GM12892 (cell line): ENCODE data around the gene EXOC4.

Experiments
- DNase-seq: peaks from one replicate; pipeline ENCODE4 v3.0.0; 2011; ENCODE audit not compliant: insufficient read length
- FAIRE-seq: peaks from 2 replicates; lab custom pipeline; 2011; peaks lifted over from hg19 to GRCh38; lab: Jason Lieb, UNC
- POLR2A ChIP-seq: IDR thresholded peaks from 2 replicates; pipeline ENCODE4 v1.6.1; 2011; ENCODE audit warnings: low read depth, low read length, control low read depth
- POLR2AphosphoS5 ChIP-seq: IDR thresholded peaks from 2 replicates; pipeline ENCODE4 v1.6.1; 2011; ENCODE audit warnings: low read depth, low read length, control low read depth
- TAF1 ChIP-seq: IDR thresholded peaks from 2 replicates; pipeline ENCODE4 v1.6.1; 2011; ENCODE audit warnings: low read depth, mild to moderate bottlenecking, control low read depth, low read length, borderline replicate concordance

The EXOC4 gene

DNA sequence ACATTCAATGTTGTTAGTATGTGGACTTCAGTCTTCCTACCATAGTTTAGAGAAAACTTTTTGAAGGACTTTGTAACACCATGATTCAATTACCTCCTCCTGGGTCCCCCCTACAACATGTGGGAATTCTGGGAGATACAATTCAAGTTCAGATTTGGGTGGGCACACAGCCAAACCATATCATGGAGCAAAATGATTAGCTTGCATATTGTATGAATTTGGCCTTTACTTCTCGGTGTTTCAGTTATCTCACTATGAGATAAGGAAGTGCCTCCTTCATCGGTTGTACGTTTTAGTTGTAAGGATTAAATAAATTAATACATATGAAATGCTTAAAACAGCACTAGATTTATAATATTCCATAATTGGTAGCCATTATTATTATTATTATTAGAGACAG is 428.7 kb downstream of the EXOC4 start:
- FAIRE-seq (no peak), DNase-seq (no peak)
- TF ChIP-seq POLR2AphosphoS5 = no peak
- TF ChIP-seq TAF1 = no peak
- TF ChIP-seq POLR2A = no peak

DNA sequence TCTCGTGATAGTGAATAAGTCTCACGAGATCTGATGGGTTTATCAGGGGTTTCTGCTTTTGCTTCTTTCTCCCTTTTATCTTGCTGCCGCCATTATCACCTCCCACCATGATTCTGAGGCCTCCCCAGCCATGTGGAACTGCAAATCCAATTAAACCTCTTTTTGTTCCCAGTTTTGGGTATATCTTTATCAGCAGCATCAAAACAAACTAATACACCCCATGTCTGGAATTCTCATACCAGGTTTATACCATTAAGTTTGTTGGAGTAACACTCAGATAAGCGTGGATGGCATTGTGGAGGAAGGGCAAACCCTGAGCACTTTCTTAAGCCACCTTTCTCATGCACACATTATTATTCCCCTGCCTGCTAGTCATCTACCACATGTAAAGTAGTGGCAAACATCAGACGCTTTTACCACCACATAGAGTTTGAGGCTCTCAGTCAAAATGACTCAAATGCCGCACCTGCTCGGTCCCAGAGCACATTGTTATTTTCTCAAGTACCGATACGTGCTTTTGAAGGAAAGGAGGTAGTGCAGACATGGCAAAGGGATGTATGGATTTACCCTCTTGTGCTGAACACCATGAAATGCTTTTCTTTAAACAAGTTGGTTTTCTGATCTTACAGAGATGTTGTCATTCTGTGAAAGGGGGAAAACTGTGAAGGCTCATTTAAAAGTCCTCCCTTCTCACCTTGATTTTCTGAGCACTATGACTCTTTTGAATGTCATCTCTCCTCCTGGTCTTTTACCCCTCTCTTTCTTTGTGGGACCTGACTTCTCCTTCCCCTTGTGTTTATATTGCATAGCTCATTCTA is 429.7 kb downstream of the EXOC4 start:
- no peak for DNase-seq
- TF ChIP-seq TAF1 (no peak), POLR2A (no peak), POLR2AphosphoS5 (no peak)
- FAIRE-seq = no peak

GRCh38 chr7:133683182-133683454 is 430.2 kb downstream of the EXOC4 start:
- DNase-seq (no peak), FAIRE-seq (no peak)
- TF ChIP-seq POLR2A (no peak), POLR2AphosphoS5 (no peak), TAF1 (no peak)

DNA sequence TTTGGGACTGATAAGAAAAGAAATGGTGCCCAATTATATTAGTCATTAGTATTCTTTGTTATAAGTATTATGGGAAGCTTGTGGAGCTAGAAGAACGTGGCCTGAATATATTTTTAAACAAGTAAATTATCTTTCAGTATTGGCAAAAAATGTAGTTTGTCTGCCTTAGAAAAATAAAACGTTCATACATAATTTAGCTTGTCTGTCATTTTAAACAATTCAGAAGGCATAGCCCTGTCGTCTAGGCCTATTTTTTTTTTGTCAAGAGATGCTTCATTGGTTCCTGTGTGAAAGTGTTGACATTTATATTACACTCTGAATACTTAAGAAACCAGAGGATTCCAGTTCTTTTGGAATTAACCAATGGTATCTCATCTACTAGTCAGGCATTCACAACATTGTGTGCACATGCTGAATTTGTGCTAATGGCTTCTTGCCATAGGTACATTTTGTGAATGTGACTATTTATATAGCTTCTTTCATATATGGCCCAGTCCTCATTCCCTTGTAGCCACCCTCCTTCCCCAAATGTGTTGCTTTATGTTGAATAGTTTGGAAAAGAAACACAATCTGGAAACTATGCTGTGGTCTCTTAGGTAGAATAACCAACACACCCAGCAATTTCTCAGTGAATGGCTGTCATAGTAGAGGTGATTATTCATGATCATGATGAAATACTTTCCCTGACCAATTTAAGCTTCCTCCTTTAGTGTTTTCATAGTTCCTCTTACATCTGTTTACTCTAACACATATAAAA is 435.8 kb downstream of the EXOC4 start:
- FAIRE-seq (no peak), DNase-seq (no peak)
- TF ChIP-seq POLR2AphosphoS5 = no peak
- TF ChIP-seq TAF1 = no peak
- no peak for TF ChIP-seq POLR2A

DNA sequence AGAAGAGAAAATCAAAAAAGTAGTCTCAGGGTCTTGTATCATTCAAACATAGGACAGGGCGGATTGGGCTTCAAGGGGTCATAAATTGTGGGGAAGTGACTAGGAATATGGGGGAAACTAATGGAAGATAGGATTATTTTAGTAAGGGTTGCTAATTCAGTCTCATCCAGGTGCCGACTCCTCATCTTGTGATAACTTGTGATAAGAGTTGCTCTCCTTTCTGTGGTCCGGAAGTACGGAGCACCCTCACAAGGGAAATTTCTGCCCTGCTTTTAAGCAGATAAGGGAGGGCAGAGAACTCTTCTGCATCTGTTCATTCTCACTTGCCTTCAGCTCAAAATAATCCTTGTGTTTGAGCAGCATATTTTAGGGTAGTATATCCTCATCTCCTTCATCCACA is 437.9 kb downstream of the EXOC4 start:
- FAIRE-seq (no peak), DNase-seq (no peak)
- TF ChIP-seq POLR2A (no peak), TAF1 (no peak), POLR2AphosphoS5 (no peak)

DNA sequence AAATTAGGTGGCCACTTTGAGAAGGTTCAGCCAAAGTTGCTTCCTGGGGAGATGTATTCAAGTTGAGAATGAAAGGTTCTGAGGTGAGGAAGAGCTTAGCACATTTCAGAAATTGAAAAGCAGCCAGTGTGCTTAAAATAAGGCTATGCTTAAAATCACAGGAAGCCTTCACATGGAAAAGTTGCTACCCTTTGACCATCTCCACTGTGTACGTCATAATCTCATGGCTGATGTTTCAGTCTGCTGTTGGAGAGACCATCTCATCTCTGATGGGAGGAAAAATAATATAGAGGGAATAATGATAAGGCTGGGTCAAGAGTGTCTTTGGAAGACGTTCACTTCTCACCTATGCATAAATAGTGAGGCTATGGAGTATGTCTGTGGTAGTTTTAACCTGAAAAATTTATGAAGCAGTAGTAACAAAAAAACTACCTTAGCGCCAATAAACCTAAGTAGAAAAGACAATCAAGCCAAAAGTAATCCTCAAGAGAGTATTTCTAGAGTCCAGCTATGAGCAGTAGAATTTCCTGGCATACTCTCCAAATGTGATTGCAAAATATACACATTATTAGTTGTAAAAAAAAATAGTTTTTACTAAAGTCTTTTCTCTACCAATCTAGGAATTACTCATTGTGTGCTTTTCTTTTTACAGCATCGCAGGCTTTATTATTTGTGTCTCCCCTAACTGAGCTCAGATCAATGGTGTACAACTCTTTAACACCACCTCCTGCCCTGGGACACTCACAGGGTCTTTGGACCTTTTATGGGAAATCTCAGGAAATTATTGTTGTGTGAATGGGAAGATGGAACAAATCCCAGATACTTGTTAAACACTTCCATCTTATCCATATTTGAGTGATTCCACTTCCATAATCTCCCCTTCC is 439.1 kb downstream of the EXOC4 start:
- TF ChIP-seq TAF1 = no peak
- TF ChIP-seq POLR2A = no peak

GRCh38 chr7:133693281-133693680 is 440.4 kb downstream of the EXOC4 start:
- DNase-seq (no peak), FAIRE-seq (no peak)
- TF ChIP-seq POLR2AphosphoS5 (no peak), TAF1 (no peak), POLR2A (no peak)

More for the DNA sequence above, 439.1 kb downstream of the EXOC4 start:
- FAIRE-seq = no peak
- DNase-seq = no peak

GRCh38 chr7:133696056-133696455 is 443.2 kb downstream of the EXOC4 start:
- DNase-seq (no peak), FAIRE-seq (no peak)
- TF ChIP-seq POLR2AphosphoS5 (no peak), TAF1 (no peak), POLR2A (no peak)

DNA sequence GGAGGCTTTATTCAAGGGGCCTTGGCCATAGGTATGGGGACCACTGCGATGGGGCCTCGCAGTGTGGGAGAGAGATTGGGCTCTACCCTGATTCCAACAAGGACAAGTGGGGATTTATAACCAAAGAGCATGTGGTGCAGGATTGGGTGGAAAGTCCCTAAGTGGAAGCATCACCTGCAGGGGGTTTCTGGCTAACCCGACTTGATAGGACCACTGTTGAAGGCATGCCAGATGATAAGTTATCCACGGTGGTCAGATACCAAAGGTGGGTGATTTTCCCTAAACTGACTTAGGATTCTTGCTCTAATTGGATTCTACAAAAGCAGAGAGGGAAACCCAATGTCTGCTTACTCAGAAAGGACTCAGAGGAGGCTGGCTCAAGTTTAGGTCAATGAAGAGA is 444.7 kb downstream of the EXOC4 start:
- no peak for DNase-seq
- TF ChIP-seq POLR2AphosphoS5 (no peak), POLR2A (no peak), TAF1 (no peak)
- peak; percentile 14 for FAIRE-seq

GRCh38 chr7:133698127-133698526 is 445.2 kb downstream of the EXOC4 start:
- DNase-seq (no peak), FAIRE-seq (no peak)
- TF ChIP-seq POLR2AphosphoS5 (no peak), POLR2A (no peak), TAF1 (no peak)

GRCh38 chr7:133699386-133699785 is 446.5 kb downstream of the EXOC4 start:
- DNase-seq = no peak
- no peak for TF ChIP-seq POLR2AphosphoS5
- FAIRE-seq = no peak

DNA sequence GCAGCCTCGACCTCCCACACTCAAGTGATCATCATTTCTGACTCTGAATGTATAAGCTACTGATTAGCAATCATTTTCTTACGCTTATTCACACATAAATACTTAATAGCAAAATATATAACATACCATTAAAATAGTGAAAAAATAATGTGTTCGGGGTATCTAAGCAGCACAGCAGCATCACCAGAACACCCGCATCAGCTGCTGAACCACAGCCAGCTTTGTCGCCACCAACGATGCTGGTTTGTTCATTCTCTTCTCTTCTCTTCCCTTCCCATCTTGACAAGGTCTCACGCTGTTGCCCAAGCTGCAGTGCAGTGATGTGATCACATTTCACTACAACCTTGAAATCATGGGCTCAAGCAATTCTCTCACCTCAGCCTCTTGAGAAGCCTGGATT is 449.2 kb downstream of the EXOC4 start:
- DNase-seq = no peak

More for the DNA sequence above, 449.2 kb downstream of the EXOC4 start:
- TF ChIP-seq POLR2A (no peak), POLR2AphosphoS5 (no peak), TAF1 (no peak)
- no peak for FAIRE-seq
